Activated T-helper 9 cell treated with anti-CD3 and anti-CD28 coated beads, Interleukin-2, amount 50 U/mL, for 16 hours (primary cell): Measurements from ENCODE around the gene RDM1.

Source experiments
- DNase-seq: peaks from one replicate; pipeline ENCODE4 v3.0.0-alpha.2; 2020; ENCODE audit warnings: low read depth

RDM1 gene

DNA sequence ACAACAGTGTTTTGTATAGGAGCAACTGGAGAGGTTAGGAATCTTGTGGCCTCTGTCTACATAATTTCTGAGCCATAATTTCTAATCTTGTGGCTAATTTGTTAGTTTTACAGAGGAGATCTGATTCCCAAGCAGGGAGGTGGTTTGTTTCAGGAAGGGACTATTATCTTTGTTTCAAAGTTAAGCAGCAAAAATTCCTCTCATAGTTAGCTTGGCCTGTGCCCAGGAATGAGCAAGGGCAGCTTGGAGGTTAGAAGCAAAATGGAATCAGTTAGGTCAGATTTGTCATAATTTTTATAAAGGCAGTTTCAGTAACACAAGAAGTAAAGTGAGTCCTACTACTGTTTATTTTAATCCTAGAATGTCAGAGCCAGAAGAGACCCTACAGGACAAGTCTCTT, 2.0 kb upstream of the RDM1 start:
- no peak for DNase-seq

DNA sequence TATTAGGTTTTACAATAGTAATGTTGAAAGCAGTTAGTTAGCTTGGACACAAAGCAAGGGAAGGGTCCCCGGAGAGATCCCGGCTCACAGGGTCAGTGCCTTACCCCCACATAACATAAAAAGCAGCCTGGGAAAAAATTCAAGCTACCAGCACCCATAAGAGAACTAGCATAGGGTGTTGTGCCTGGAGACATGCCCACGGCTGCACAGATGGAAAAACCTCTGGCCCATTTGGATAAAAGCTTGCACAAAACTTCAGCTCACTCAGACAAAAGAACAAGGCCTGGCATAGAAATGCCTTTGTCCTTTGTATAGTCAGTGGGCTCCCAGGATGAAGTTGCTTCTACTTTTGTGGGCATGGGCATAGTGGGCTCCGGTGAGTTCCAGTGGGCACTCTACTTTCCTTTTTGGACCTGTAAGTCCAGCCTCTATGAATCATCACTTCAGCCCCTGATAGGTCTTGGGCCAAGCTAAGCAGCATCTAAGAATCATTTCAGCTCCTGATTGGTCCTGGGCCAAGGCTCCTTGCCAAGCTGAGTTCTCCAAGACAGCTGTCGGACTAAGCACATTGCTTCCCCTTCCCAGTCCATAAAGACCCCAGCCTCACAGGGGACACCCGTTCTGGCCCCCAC, 1.3 kb upstream of the RDM1 start:
- DNase-seq, result no peak

DNA sequence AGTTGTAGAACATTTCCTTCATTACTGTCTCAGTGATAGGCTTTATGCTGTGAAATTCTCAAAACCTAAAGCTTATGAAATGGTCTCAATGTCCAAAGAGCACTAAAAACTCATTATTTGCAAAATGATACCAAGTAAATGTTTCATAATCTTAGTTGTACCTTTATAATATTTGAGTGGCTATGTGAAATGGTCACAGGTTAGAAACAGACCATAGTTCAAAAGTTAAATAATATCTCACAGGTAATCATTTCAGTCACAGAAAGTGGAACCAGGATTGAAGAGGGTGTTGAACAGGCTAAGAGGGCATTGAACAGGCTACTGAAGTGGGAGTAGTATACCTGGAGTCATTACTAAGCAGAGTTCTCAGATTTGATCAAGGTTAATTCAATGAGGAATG, 2.9 kb downstream of the RDM1 start:
- DNase-seq, result no peak

DNA sequence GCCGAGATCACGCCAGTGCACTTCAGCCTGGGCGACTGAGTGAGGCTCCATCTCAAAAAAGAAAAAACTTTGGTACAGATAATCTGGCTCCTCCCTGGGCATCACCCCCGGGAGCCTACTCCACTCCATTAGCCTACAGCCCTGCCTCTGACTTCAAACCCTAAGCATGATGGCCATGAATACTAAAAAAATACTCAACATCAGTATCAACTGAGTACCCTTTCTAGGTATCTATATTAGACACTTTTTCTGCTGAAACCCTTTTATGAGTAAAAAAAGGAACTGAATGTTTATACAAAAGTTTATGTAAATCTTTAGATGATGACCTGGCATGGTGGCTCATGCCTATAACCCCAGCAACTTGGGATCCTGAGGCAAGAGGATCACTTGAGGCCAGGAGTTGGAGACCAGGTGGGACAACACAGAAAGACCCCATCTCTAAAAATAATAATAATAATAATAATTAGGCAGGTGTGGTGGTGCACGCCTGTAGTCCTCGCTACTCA, 6.9 kb downstream of the RDM1 start:
- DNase-seq, result no peak

DNA sequence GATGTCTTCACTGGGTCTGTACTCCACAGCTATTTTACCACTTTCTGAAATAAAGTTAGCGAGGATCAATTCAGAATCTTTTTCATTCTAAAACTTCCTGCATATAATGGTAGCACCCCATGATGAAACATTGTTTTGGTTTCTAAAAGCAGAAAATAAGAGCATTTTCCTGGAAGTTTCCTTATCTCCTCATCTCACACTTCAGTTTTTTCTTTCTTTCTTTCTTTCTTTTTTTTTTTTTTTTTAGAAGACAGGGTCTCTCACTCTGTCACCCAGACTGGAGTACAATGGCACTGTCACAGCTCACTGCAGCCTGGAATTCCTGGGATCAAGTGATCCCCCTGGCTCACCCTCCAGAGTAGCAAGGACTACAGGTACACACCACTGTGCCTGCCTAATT, 10.3 kb downstream of the RDM1 start:
- DNase-seq, result no peak

DNA sequence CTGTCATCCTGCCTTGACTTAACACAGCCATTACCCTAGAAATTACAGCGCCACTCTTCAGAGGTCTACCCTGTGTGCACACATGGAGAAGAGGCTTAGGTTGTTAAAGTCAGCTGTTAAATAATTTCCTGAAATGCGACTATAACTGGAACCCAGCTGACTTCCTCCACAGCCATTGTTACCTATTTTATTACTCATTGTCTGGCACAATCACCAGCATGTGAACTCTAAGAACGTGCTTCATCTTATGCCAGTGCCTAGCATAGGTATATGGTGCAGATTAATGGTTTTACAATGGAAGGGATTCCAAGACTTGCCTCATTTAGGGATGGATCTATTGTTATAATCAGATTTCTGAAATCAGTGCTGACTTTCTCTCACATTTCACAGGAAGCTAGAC, 11.9 kb downstream of the RDM1 start:
- DNase-seq, result no peak

DNA sequence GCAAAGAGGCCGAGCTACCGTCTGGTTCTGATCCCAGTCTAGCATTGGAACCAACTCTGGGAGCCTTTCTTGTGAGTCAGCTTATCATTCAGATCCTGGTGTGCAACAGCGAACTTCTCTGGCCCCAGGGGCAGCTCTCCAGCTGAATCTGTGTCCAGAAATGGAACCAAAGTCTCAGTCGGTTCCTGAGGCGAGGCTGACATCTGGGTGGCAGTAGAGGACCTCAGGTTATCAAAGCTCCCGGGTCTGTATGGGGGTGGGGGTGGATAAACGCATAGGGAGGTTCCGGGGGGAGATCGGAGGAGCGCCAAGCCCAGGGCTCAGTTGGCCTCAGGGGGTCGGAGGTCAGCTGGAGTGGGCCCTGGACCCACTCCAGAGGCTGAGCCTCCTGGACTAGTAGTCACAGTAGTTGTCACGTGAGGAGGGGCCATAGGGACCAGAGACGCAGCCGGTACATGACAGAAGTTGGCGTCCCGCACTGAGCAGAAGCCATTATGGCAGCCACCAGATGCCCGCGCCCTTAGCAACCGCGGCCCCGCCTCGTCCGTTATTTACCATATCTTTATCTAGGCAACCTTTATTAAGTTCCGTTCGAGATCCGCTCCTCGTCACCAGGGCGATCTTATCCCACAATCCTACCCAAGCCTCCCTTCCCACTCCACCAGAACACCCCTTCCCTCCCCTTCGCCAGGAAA, 12.9 kb downstream of the RDM1 start:
- no peak for DNase-seq

DNA sequence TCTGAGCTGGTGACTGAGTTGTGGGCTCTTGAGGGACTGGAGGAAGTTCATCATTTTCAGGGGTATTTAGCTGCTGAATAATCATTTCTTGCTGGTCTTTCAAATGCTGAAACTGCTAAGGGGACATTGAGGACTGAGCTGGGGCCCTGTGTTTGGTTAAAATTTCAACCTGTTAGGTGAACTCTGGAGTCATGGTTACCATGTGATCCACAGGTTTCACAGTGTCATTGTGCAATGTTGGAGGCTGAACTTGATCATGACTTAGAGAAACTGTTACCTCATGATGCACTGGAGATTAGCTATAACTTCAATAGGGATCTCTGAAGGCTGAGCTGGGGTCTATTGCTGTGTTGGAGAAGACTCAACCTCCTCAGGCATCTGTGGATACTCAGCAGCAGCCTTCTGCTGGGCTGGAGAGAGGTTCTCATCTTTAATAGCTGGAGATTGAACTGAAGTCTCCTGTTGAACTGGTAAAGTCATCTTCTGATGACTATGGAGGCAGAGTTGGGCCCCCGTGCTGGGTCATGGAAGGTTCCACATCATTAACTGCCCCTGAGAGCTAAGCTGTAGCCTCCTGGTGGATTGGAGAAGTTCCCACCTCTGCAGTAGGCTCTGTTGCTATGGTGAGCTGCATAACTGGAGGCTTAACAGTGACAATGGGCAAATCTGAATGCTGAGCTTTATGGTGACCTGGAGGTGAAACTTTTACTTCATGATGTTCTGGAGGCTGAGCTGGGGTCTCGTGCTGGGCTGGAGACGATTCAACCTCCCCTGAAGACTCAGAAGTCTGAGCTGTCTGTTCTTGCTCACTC, 15.2 kb downstream of the RDM1 start:
- no peak for DNase-seq

DNA sequence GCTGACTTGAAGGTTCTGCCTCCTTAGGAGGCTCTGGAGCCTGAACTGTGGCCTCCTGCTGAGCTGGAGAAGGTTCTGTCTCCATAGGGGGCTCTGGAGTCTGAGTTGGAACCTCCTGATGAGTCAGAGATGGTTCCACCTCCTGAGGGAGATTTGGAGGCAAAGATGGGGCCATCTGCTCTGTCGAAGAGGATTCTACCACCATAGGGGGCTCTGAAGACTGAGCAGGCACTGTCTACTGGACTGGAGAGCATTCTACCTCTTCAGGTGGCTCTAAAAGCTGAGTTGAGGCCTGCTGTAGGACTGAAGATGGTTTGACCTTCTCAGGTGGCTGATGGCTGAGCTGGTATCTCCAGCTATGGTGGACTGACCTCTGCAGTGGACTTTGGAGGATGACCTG, 16.2 kb downstream of the RDM1 start:
- no peak for DNase-seq

DNA sequence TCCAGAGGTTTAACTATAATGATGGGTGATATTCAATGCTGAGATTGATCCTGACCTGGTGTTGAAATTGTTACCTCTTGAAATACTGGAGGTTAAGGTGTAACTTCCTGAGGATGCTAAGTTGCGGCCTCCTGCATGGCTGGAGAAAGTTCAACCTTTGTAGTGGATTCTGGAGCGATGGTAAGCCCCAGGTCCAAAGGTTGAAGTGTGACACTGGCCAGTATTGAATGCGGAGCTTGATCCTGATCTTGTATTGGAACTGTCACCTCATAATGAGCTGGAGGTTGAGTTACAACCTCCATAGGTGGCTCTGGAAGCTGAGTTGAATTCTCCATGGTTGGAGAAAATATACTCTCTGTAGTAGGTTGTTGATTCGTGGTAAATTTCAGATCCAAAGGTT, 17.0 kb downstream of the RDM1 start:
- no peak for DNase-seq

DNA sequence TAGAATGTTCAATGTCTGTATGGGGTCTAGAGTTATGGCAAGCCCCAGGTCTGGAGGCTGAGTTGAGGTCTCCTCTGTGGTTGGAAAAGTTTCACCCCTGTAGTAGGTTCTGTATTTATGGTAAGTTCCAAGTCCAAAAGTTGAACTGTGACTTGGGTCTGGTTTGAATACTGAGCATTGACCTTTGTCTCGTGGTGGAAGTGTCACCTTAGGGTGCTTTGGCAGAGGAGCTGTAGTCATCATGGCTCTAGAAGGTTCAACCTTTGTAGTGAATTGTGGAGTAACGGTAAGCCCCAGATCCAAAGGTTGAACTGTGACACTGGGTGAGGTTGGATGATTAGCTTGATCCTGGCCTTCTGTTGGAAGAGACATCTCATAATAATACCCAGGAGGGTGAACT, 17.6 kb downstream of the RDM1 start:
- no peak for DNase-seq

DNA sequence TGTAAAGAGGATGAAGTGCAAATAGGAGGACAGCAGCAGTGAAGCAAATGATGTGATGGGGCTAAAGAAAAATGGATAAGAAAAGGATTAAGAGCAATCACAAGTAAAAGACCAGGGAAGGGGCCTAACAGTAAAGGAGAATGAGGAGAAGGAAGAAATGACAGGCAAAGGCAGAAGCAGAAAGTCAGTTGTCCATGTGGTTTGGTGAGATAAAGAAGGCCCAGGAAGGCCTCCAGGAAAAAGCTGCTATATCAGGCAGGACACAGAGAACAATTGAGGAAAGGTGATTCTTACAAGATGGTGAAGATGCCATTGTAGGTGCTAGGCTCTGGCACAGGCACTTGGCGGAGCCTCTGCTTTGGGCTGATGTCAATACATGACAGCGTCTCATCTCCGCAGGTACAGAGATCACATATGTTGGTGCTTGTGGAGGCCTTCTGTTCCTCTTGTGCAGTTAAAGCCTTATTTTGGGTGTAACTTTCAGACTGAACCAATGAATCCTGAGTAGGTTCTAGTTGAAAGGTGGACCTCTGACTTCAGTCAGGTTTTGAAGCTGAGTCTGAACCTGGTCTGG, 18.1 kb downstream of the RDM1 start:
- no peak for DNase-seq

DNA sequence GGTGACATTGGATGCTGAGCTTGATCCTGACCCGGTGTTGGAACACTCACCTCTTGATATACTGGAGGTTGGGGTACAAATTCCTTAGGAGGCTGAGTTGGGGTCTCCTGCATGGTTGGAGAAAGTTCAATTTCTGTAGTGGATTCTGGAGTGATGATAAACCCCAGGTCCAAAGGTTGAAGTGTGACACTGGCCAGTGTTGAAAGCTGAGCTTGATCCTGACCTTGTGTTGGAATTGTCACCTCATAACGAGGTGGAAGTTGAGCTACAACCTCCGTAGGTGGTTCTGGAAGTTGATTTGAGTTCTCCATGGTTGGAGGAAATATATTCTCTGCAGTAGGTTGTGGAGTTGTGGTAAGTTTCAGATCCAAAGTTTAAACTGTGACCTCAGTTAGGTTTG, 21.2 kb downstream of the RDM1 start:
- DNase-seq, result no peak

DNA sequence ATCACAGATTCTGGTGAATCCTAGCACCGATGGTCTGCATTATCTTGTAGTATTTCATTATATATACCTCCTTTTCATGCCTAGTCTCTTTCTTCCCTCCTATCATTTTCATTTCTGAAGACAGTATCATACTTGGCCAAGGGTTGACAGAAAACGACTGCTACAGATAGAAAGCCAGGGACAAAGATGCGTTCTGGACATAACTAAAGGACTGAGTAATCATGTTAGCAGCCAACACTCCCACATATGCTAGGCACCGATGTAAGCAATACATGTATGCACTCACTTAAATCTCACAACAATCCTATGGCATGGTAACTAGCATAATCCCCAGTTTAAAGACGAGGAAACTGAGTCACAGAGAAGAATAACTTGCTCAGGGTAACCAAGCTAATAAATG, 22.9 kb downstream of the RDM1 start:
- no peak for DNase-seq

DNA sequence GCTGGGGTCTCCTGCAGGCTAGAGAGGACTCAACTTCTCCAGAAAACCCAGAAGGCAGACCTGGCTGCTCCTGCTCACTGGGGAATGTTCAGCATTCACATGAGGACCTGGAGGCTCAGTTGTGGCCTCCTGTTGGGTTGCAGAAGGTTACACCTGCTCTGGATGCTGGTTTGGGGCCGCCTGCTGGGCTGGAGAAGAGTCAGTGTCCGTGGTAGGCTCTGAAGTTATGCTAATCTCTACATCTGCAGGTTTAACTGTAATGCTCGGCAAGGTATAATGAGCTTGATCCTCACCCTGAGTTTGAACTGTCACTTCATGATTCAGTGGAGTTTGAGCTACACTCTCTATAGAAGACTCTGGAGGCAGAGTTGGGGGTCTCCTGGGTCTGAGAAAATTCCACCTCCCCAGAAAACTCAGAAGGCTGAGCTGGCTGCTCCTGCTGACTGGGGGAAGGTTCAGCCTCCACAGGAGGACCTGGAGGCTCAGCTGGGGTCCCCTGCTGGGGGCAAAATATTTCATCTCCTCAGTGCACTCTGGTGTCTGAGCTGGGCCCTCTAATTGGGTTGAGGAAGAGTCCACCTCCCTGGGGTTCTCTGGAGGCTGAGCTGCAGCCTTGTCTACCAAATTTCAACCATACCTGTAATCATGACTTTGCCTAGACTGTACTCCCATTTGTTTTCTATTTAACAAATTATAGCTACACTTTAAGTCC, 23.5 kb downstream of the RDM1 start:
- DNase-seq, result no peak

DNA sequence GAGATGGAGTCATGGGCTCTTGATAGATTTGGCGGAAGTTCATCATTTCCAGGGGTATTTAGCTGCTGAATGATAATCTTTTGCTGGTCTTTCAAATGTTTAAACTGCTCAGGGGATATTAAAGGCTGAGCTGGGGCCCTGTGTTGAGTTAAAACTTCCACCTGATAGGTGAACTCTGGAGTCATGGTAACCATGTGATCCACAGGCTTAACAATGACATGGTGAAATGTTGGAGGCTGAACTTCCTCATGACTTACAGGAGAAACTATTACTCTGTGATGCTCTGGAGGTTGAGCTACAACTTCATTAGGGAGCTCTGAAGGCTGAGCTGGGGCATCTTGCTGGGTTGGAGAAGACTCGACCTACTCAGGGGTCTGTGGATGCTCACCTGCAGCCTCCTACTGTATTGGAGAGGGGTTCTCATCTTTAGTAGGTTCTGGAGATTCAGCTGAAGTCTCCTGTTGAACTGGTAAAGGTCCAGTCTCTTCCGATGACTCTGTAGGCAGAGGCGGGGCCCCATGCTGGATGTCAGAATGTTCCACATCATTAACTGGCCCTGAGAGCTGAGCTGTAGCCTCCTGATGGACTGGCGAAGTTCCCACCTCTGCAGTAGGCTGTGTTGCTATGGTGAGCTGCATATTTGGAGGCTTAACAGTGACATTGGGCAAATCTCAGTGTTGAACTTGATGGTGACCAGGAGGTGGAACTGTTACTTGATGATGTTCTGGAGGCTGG, 24.2 kb downstream of the RDM1 start:
- no peak for DNase-seq

DNA sequence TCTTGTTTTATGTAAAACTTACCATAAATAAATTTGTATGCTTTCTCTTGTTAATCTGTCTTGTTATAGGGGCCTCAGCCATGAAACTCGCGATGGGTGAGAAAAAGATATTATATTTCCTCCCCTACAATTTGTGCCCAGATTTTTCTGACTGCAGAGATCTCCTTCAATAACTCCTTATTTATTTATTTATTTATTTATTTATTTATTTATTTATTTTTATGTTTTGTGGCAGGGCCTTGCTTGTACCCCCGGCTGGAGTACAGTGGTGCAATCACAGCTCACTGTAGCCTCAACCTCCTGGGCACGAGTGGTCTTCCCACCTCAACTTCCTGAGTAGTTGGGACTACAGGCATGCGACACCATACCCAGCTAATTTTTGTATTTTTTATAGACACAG, 27.1 kb downstream of the RDM1 start:
- DNase-seq, result no peak

DNA sequence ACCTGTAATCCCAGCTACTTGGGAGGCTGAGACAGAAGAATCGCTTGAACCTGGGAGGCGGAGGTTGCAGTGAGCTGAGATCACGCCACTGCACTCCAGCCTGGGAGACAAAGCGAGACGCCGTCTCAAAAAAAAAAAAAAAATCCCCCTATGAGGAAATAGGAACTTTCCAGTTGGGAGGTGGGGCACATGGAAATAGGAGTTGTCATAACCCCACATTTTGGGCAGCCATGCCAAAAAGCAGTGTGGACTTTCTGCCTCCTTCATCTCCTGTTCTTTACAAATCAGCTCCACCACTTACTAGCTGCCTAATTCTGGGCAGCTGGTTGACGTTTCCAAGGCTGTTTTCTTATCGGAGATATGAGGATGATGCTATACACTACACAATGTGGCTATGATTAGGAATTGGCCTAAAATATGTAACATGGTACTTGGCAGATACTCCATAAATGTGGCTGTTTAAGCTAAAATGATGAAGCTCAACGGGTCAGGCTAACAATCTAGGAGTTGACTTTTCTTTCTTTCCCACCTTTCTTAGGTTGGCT, 28.9 kb downstream of the RDM1 start:
- DNase-seq, result no peak

DNA sequence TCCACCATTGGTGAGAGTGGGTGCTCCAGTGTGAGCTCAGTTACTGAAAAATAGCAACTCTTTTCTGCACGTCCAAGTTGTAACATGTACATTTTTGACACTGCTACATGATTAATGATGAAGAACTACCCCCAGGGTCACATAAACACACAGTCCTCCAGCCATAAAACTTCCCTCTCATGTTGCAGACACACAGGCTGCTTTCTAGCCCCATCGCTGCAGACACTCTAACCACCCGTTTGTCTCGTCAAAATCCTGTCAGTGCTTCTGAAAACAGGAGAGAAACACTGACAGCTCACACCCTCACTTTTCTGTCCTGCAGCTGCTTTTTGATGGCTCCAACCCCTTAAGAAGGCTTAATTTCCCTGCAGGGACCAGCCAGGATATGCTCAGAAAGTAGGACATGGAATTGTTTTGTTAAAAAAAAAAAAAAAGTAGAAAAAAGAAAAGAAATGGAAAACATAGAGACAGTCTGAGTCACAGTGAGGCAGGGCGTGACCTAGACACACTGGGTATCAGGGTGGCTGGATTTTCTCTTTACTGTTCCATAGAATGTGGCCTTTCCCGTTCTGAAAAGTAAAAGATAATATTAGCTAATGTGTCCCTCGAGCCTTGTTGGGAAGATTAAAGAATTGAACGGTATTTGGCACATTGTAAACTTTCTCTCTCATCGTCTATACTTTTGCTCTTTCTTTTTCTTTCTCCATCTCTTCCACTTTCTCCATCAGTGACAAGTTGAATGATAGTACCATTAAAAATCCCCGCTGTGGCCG, 29.7 kb downstream of the RDM1 start:
- DNase-seq, result no peak

DNA sequence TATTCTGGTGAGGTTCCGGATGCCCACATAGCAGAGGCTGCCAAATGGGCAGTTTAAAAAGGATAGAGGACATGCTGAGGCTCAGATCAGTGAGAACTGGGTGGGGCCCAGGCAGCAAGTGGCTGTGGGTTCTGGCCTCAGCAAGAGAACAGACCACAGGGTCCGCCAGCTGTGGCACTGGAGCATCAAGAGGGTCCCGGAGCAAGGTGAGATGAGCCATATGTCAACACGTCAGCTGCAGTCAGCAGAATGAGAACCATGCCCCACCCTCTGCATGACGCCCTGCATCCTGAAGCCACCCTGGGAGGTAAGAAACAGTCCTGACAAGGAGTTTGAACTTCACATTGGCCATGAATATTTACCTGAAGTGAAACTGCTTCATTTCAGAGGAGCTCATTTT, 30.3 kb downstream of the RDM1 start:
- DNase-seq, result no peak
